PC-9 (cell line): ENCODE data around the gene MYOM3.

Experiments used
- EZH2 ChIP-seq: fragments of 200-600 bp; sonication (generic); IDR thresholded peaks from 2 replicates; pipeline ENCODE4 v1.8.0; 2017; ENCODE audit warnings: antibody characterized with exemption, low read depth
- TF ChIP-seq, protein P1 (sequence below): fragments of 200-600 bp; sonication (generic); conservative IDR thresholded peaks from 2 replicates; pipeline ENCODE4 v1.6.1; 2017; ENCODE audit warnings: mixed run types, antibody characterized with exemption, mild to moderate bottlenecking, moderate library complexity

DNA sequence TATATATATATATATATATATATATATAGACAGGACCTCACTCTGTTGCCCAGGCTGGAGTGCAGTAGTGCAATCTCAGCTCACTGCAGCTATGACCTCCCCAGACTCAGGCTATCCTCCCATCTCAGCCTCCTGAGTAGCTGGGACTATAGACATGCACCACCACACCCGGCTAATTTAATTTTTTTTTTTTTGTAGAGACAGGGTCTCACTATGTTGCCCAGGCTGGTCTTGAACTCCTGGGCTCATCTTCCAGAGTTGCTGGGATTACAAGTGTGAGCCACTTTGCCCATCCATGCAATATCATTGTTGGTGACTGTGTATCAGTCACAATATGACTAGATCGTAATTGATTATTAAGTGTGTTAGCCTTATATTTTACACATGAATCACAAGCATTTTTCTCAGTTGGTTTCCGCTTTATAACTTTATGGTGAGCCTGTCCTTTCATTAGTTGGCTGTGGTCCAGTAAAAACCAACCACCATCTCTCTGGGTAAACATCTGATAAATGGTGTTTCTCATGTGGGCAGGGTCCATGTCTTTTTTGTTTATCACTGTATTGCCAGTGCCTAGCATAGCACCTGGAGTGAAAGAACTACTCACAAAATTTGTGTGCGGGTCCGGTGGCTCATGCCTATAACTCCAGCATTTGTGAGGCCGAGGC lies 63.6 kb downstream of the MYOM3 start:
- TF ChIP-seq, protein P1, sequence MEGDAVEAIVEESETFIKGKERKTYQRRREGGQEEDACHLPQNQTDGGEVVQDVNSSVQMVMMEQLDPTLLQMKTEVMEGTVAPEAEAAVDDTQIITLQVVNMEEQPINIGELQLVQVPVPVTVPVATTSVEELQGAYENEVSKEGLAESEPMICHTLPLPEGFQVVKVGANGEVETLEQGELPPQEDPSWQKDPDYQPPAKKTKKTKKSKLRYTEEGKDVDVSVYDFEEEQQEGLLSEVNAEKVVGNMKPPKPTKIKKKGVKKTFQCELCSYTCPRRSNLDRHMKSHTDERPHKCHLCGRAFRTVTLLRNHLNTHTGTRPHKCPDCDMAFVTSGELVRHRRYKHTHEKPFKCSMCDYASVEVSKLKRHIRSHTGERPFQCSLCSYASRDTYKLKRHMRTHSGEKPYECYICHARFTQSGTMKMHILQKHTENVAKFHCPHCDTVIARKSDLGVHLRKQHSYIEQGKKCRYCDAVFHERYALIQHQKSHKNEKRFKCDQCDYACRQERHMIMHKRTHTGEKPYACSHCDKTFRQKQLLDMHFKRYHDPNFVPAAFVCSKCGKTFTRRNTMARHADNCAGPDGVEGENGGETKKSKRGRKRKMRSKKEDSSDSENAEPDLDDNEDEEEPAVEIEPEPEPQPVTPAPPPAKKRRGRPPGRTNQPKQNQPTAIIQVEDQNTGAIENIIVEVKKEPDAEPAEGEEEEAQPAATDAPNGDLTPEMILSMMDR, result no peak
- no peak for TF ChIP-seq EZH2
